Small intestine (tissue), 7 donors: Measurements from ENCODE around the gene PCCB. TPM values are rescaled to one million over a fixed set of nuclear protein-coding genes. Genes with fewer than 3 reads are reported as not detected.
"Not testable (repeated sequence)": the region's sequence is repeated elsewhere in the genome, so short reads cannot be mapped to it uniquely, and the experiment has no call there.

Experiments used
- DNase-seq, 2 donors: peaks; one replicate each; pipeline versions ENCODE4 v3.0.0 to v3.0.0-alpha.2; 2013
- FAIRE-seq: peaks from 2 replicates; lab custom pipeline; 2012; peaks lifted over from hg19 to GRCh38; lab: Jason Lieb, UNC
- H3K27ac ChIP-seq, 3 donors: one replicate each; pipeline ENCODE4 v1.5.1; 2013; ENCODE audit warnings: low read length in 2 of 3, mild to moderate bottlenecking in 2 of 3, control low read depth in 1 of 3, inconsistent platforms in 1 of 3, low read depth in 1 of 3, moderate library complexity in 1 of 3
- H3K27me3 ChIP-seq, 3 donors: one replicate each; pipeline ENCODE4 v1.6.1; 2013; ENCODE audit warnings: low read length in 3 of 3, inconsistent platforms in 1 of 3; ENCODE audit not compliant: control insufficient read depth in 3 of 3, insufficient read depth in 3 of 3
- H3K36me3 ChIP-seq, 3 donors: one replicate each; pipeline ENCODE4 v1.6.1; 2013; ENCODE audit warnings: low read length in 3 of 3, inconsistent platforms in 1 of 3, low read depth in 1 of 3, mild to moderate bottlenecking in 1 of 3, moderate library complexity in 1 of 3; ENCODE audit not compliant: control insufficient read depth in 3 of 3, insufficient read depth in 2 of 3
- H3K4me1 ChIP-seq, 3 donors: one replicate each; pipeline ENCODE4 v1.6.1; 2013; ENCODE audit warnings: low read length in 2 of 3, inconsistent platforms in 1 of 3, low read depth in 1 of 3, mild to moderate bottlenecking in 1 of 3, moderate library complexity in 1 of 3; ENCODE audit not compliant: control insufficient read depth in 3 of 3, insufficient read depth in 2 of 3
- H3K4me3 ChIP-seq, 3 donors: one replicate each; pipeline ENCODE4 v1.5.1; 2013; ENCODE audit warnings: low read length in 3 of 3, control low read depth in 1 of 3, inconsistent platforms in 1 of 3, low read depth in 1 of 3, mild to moderate bottlenecking in 1 of 3, moderate library complexity in 1 of 3
- H3K9me3 ChIP-seq, 2 donors: one replicate each; pipeline ENCODE4 v1.6.1; 2013; ENCODE audit warnings: low read depth in 1 of 2, low read length in 1 of 2; ENCODE audit not compliant: control insufficient read depth in 2 of 2, insufficient read depth in 1 of 2
- WGBS, 3 donors: extraction: QIAGEN DNeasy Blood & Tissue Kit; methylation state at CpG; one replicate each; pipeline ENCODE4 v1.1.7; 2013; 5-methylcytosine and 5-hydroxymethylcytosine counted together
- polyA plus RNA-seq, 4 donors: library from polyadenylated mRNA; stranded (reverse) in 3 of 4; unstranded in 1 of 4; fragments of 200-250 nt in 3 of 4; fragments of 120-200 nt in 1 of 4; gene quantifications; one replicate each; pipeline versions ENCODE4 v1.2.1 to v1.2.3, GENCODE V29; 2013
- donor health status: healthy with polysubstance abuse.
- donor health status: control.
- donor health status: control.
- donor health status: Bipolar disorder and iron deficiency.
- donor health status: healthy.

PCCB gene
- polyA plus RNA-seq, 4 donors: 24.0 to 39.5 (median 33.2) TPM

DNA sequence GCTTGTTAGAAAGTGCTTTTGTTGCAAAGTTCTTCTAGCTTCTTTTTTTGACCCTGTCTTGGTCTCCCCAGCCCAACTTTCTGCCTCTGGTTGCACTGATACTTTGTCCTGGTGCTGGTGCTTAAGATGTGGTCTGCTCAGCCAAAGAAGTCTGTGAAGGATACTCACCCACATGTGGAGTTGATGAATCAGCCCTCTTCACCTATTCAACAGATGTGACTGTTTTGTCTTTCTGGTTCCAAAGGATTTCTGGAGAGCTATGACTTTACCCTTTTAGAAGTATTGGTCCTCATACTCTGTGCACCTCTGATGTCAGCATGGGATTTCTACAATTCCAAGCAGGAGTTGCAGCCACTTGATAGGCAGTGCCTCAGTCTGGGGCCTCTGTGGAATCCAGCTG, 84.1 kb downstream of the PCCB start:
- FAIRE-seq (no peak), DNase-seq (no peak)
- Histone ChIP-seq H3K27me3 (no peaks in the 10 kb centered on the region), H3K36me3 (peaks cover 0 to 33% (median 5%) of the 10 kb centered on the region in 3 donors), H3K27ac (no peak overlapping the region), H3K9me3 (no peaks in the 10 kb centered on the region), H3K4me1 (no peaks in the 10 kb centered on the region), H3K4me3 (no peak overlapping the region)

GRCh38 chr3:136334726-136335125, 84.6 kb downstream of the PCCB start:
- H3K27me3 ChIP-seq, H3K4me3 ChIP-seq, H3K4me1 ChIP-seq, H3K9me3 ChIP-seq, DNase-seq, FAIRE-seq, H3K27ac ChIP-seq: not testable (repeated sequence)
- WGBS, 3 donors: 96 to 100% (median 98%) methylated on average over 6 of the region's 6 CpGs
- H3K36me3 ChIP-seq: peaks cover 0 to 30% (median 5%) of the 10 kb centered on the region in 3 donors

DNA sequence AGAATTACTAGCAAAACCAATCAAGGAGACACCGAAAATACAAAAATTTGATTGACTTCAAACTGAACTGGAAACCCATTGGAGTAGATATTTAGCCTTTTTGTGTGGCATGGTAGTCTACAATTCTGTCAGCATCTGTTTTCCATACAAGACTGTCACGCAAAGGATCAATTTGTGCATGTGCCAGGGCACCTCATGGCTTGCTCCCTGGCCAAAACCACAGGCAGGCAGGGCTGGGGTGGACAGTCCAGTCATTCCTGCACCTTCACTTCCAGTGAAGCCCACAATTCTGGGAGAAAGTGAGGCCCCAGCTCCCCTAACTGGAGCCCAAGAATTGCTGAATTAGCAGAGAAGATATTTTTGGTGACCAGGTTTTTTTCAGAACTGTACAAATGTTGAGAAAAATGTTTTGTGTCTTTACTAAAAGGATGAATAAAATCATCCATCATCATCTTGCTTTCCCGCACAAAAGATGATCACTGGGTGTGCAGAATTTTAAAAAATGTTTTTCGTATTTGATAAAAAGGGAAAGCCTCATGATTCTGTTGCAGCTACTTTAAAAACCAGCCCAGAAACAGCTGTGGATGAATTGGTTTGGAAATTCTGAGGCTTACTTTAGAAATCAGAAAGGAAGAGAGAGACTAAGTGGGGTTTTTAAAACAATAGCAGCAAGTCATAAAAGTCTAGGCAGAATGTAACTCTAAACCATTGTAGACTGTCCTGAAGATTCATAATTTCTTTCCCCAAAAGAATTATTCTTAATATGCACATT, 86.4 kb downstream of the PCCB start:
- Histone ChIP-seq H3K4me3 (no peak overlapping the region), H3K27ac (no peak overlapping the region), H3K36me3 (peaks cover 5 to 37% (median 7%) of the 10 kb centered on the region in 3 donors), H3K9me3 (no peaks in the 10 kb centered on the region), H3K4me1 (no peaks in the 10 kb centered on the region), H3K27me3 (no peaks in the 10 kb centered on the region)
- DNase-seq: no peak
- WGBS, 3 donors: 96 to 97% (median 97%) methylated on average over 4 of the region's 4 CpGs
- FAIRE-seq: no peak

GRCh38 chr3:136343446-136343845, 93.3 kb downstream of the PCCB start:
- Histone ChIP-seq H3K4me3 (no peak overlapping the region), H3K36me3 (peaks cover 5 to 31% (median 10%) of the 10 kb centered on the region in 3 donors), H3K27me3 (no peaks in the 10 kb centered on the region), H3K9me3 (no peaks in the 10 kb centered on the region), H3K4me1 (peaks cover 0 to 11% (median 2%) of the 10 kb centered on the region in 3 donors), H3K27ac (peak overlapping the region in 2 of 3 donors; percentile 33 to 43)
- DNase-seq: peak in 1 of 2 donors; percentile 53
- FAIRE-seq: no peak
- 15 to 54% (median 22%) methylated on average over 2 of the region's 2 CpGs for WGBS, 3 donors

DNA sequence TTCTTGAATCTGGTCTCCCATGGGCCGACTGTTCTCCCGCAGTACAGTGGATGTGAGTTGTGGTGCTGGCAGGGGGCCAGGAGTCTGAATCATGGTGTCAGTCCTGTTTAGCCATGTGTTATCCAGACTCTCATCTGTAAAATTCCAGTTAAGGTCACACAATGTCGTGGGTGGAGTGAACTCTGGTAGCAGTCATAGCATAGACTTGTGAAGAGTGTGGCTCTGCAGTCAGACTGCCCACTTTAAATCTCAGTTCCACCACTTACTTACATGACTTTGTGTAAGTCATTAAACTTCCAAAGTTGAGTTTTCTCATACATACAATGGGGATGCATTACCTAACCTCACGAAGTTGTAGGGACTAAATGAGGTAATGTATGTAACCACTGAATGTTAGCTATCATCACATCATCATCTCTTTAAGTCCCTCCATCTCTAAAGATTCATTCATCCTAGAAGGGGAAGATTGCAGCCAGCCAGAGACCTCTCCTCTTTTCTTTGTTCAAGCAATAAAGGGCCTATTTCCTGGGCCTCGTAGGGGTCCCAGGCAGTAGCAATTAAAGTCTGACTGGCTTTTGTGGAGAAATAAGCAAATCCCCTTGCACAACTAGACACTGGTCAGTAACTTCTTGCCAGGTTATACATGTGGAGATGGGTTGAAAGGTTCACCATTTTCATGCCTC, 93.9 kb downstream of the PCCB start:
- no peak overlapping the region for H3K4me3 ChIP-seq
- H3K27me3 ChIP-seq: no peaks in the 10 kb centered on the region
- H3K9me3 ChIP-seq: no peaks in the 10 kb centered on the region
- H3K36me3 ChIP-seq: peaks cover 6 to 31% (median 10%) of the 10 kb centered on the region in 3 donors
- H3K4me1 ChIP-seq: peaks cover 0 to 11% (median 2%) of the 10 kb centered on the region in 3 donors
- no peak for FAIRE-seq
- peak overlapping the region in 2 of 3 donors; percentile 33 to 43 for H3K27ac ChIP-seq
- WGBS, 3 donors: 42 to 48% (median 46%) methylated on average over 5 of the region's 5 CpGs
- DNase-seq: peak; percentile 74 to 80

- Histone ChIP-seq H3K9me3 (no peaks in the 10 kb centered on the region), H3K27ac (no peak overlapping the region), H3K4me1 (peaks cover 0 to 11% (median 2%) of the 10 kb centered on the region in 3 donors), H3K36me3 (peaks cover 2 to 24% (median 9%) of the 10 kb centered on the region in 3 donors), H3K27me3 (no peaks in the 10 kb centered on the region), H3K4me3 (no peak overlapping the region)
- DNase-seq (no peak), FAIRE-seq (no peak)
- 88 to 92% (median 90%) methylated on average over 5 of the region's 5 CpGs for WGBS, 3 donors
Measured at GRCh38 chr3:136346486-136346885, 96.3 kb downstream of the PCCB start.

GRCh38 chr3:136350132-136350531, 100.0 kb downstream of the PCCB start:
- Histone ChIP-seq H3K36me3 (peaks cover 0 to 12% (median 2%) of the 10 kb centered on the region in 3 donors), H3K4me1 (no peaks in the 10 kb centered on the region), H3K9me3 (no peaks in the 10 kb centered on the region), H3K27me3 (no peaks in the 10 kb centered on the region), H3K27ac (no peak overlapping the region), H3K4me3 (no peak overlapping the region)
- FAIRE-seq (no peak), DNase-seq (no peak)
- 95 to 100% (median 96%) methylated on average over 1 of the region's 1 CpG for WGBS, 3 donors

GRCh38 chr3:136350557-136350956, 100.4 kb downstream of the PCCB start:
- H3K36me3 ChIP-seq: peaks cover 0 to 12% (median 2%) of the 10 kb centered on the region in 3 donors
- WGBS, 3 donors: 84 to 86% (median 85%) methylated on average over 2 of the region's 2 CpGs
- H3K27ac ChIP-seq: no peak overlapping the region
- FAIRE-seq (no peak), DNase-seq (no peak)
- no peaks in the 10 kb centered on the region for H3K4me1 ChIP-seq
- H3K9me3 ChIP-seq: no peaks in the 10 kb centered on the region
- no peaks in the 10 kb centered on the region for H3K27me3 ChIP-seq
- no peak overlapping the region for H3K4me3 ChIP-seq
